ACHN (cell line): ENCODE data around the gene NR3C1.

ENCODE experiments used
- DNase-seq: peaks from one replicate; pipeline ENCODE4 v3.0.0-alpha.2; 2015
- in situ Hi-C: cut with HindIII; loops from 2 replicates; pipeline ENCODE4 v1.10.0; 2017; ENCODE audit warnings: low sequenced_read_pairs, low pct_ligation_motif_present, low pct_unique_long_range_greater_than_20kb

Gene NR3C1

GRCh38 chr5:143428155-143428554 lies 24.7 kb upstream of the NR3C1 start:
- in situ Hi-C loops: no loop called here
- DNase-seq: no peak

- in situ Hi-C loops: no loop called here
- no peak for DNase-seq
Measured at GRCh38 chr5:143427122-143427735, 23.7 kb upstream of the NR3C1 start.

- in situ Hi-C loops: no loop called here
- no peak for DNase-seq
Measured at GRCh38 chr5:143426437-143426991, 23.0 kb upstream of the NR3C1 start.

- no peak for DNase-seq
- in situ Hi-C loops: no loop called here
Measured at GRCh38 chr5:143425835-143426234, 22.3 kb upstream of the NR3C1 start.

- DNase-seq: no peak
- in situ Hi-C loops: no loop called here
Measured at GRCh38 chr5:143418140-143418866, 14.8 kb upstream of the NR3C1 start.

GRCh38 chr5:143417503-143418139 lies 14.1 kb upstream of the NR3C1 start:
- DNase-seq: no peak
- in situ Hi-C loops: no loop called here

- DNase-seq: no peak
- in situ Hi-C loops: no loop called here
Measured at GRCh38 chr5:143416411-143416810, 12.9 kb upstream of the NR3C1 start.

GRCh38 chr5:143413958-143414669 lies 10.6 kb upstream of the NR3C1 start:
- in situ Hi-C loops: no loop called here

GRCh38 chr5:143412661-143413342 lies 9.3 kb upstream of the NR3C1 start:
- no peak for DNase-seq

More at GRCh38 chr5:143413958-143414669, 10.6 kb upstream of the NR3C1 start:
- no peak for DNase-seq

GRCh38 chr5:143409926-143410325 lies 6.4 kb upstream of the NR3C1 start:
- no peak for DNase-seq
- in situ Hi-C loops: no loop called here

More at GRCh38 chr5:143412661-143413342, 9.3 kb upstream of the NR3C1 start:
- in situ Hi-C loops: no loop called here

GRCh38 chr5:143406408-143406807 lies 2.9 kb upstream of the NR3C1 start:
- in situ Hi-C loops: no loop called here
- no peak for DNase-seq

- in situ Hi-C loops: no loop called here
- DNase-seq: no peak
Measured at GRCh38 chr5:143405849-143406098, 2.3 kb upstream of the NR3C1 start.

- peak; percentile 79 for DNase-seq
- in situ Hi-C loops: no loop called here
Measured at GRCh38 chr5:143405063-143405848, 1.8 kb upstream of the NR3C1 start.

- DNase-seq: peak; percentile 73
- in situ Hi-C loops: no loop called here
Measured at GRCh38 chr5:143404416-143405062, 1.1 kb upstream of the NR3C1 start.

- no peak for DNase-seq
- in situ Hi-C loops: no loop called here
Measured at GRCh38 chr5:143403334-143403592, 223 bp downstream of the NR3C1 start.

GRCh38 chr5:143402553-143403333 lies 743 bp downstream of the NR3C1 start:
- DNase-seq: peak; percentile 44
- in situ Hi-C loops: no loop called here

GRCh38 chr5:143402017-143402552 lies 1.4 kb downstream of the NR3C1 start:
- no peak for DNase-seq
- in situ Hi-C loops: no loop called here
